GM18526 (cell line): ENCODE results near the gene ZMYND15.

Source experiments
- POLR2A ChIP-seq: IDR thresholded peaks from 3 replicates; pipeline ENCODE4 v1.6.1; 2011; ENCODE audit not compliant: insufficient read length; ENCODE audit errors: extremely low read depth

ZMYND15 gene

GRCh38 chr17:4759776-4760236, 20.2 kb downstream of the ZMYND15 start:
- TF ChIP-seq POLR2A, result no peak

GRCh38 chr17:4764595-4764994, 25.0 kb downstream of the ZMYND15 start:
- no peak for TF ChIP-seq POLR2A

GRCh38 chr17:4766201-4766600, 26.6 kb downstream of the ZMYND15 start:
- TF ChIP-seq POLR2A, result no peak

GRCh38 chr17:4766723-4767122, 27.1 kb downstream of the ZMYND15 start:
- no peak for TF ChIP-seq POLR2A

- TF ChIP-seq POLR2A, result no peak
These were observed 28.7 kb downstream of the ZMYND15 start for GRCh38 chr17:4768298-4768697.

- TF ChIP-seq POLR2A, result no peak
These were observed 30.0 kb downstream of the ZMYND15 start for GRCh38 chr17:4769628-4770027.

GRCh38 chr17:4771519-4772234, 32.0 kb downstream of the ZMYND15 start, which contains the start of gene TM4SF5:
Gene TM4SF5, plus strand, starts transcription at chr17:4771886. Its CDS starts 37 bp downstream, at chr17:4771923.
- TF ChIP-seq POLR2A, result no peak

- TF ChIP-seq POLR2A, result no peak
These were observed 32.6 kb downstream of the ZMYND15 start for GRCh38 chr17:4772235-4772613.

- TF ChIP-seq POLR2A, result no peak
These were observed 38.5 kb downstream of the ZMYND15 start for GRCh38 chr17:4777969-4778760.

- TF ChIP-seq POLR2A, result no peak
These were observed 40.8 kb downstream of the ZMYND15 start for GRCh38 chr17:4780325-4780955.

GRCh38 chr17:4782652-4783051, 43.0 kb downstream of the ZMYND15 start:
- no peak for TF ChIP-seq POLR2A

- TF ChIP-seq POLR2A, result no peak
These were observed 45.9 kb downstream of the ZMYND15 start for GRCh38 chr17:4785311-4786105.

GRCh38 chr17:4786106-4786511, 46.5 kb downstream of the ZMYND15 start, which contains the start of gene VMO1:
Gene VMO1, minus strand, starts transcription at chr17:4786364. Its CDS starts 12 bp downstream, at chr17:4786352.
- no peak for TF ChIP-seq POLR2A

GRCh38 chr17:4786516-4786915, 46.9 kb downstream of the ZMYND15 start:
- TF ChIP-seq POLR2A, result no peak
